Activated CD8-positive, alpha-beta memory T cell treated with anti-CD3 and anti-CD28 coated beads, Interleukin-2, amount 50 U/mL, for 1 hour (primary cell): ENCODE results near the gene CCDC88C.
"Not testable (repeated sequence)": the region's sequence is repeated elsewhere in the genome, so short reads cannot be mapped to it uniquely, and the experiment has no call there.

ENCODE experiments used
- DNase-seq: peaks from one replicate; pipeline ENCODE4 v3.0.0-alpha.2; 2020; ENCODE audit errors: extremely low read depth

Gene CCDC88C

GRCh38 chr14:91250912-91251311, 166.7 kb downstream of the CCDC88C start:
- no peak for DNase-seq

- no peak for DNase-seq
Observed at GRCh38 chr14:91249841-91250616, 167.6 kb downstream of the CCDC88C start.

- peak; percentile 69 for DNase-seq
Observed at GRCh38 chr14:91246051-91246852, 171.4 kb downstream of the CCDC88C start.

GRCh38 chr14:91245616-91246015, 172.0 kb downstream of the CCDC88C start:
- DNase-seq, result not testable (repeated sequence)

- DNase-seq, result no peak
Observed at GRCh38 chr14:91245029-91245428, 172.6 kb downstream of the CCDC88C start.

- no peak for DNase-seq
Observed at GRCh38 chr14:91244501-91244901, 173.1 kb downstream of the CCDC88C start, which contains the start of gene GPR68. Gene GPR68 (minus strand): TSS chr14:91244704. CDS start chr14:91235050, 9,654 bp downstream.

GRCh38 chr14:91243074-91243471, 174.5 kb downstream of the CCDC88C start:
- no peak for DNase-seq

GRCh38 chr14:91242635-91243034, 175.0 kb downstream of the CCDC88C start:
- no peak for DNase-seq

- no peak for DNase-seq
Observed at GRCh38 chr14:91241863-91242262, 175.8 kb downstream of the CCDC88C start.

- no peak for DNase-seq
Observed at GRCh38 chr14:91238661-91239060, 179.0 kb downstream of the CCDC88C start.

GRCh38 chr14:91238085-91238484, 179.5 kb downstream of the CCDC88C start:
- DNase-seq, result no peak

GRCh38 chr14:91237219-91237618, 180.4 kb downstream of the CCDC88C start:
- no peak for DNase-seq

- no peak for DNase-seq
Observed at GRCh38 chr14:91235841-91236240, 181.8 kb downstream of the CCDC88C start.

GRCh38 chr14:91234791-91235114, 182.9 kb downstream of the CCDC88C start:
- no peak for DNase-seq

- no peak for DNase-seq
Observed at GRCh38 chr14:91233936-91234790, 183.5 kb downstream of the CCDC88C start.

GRCh38 chr14:91232603-91233002, 185.0 kb downstream of the CCDC88C start:
- DNase-seq, result no peak

GRCh38 chr14:91232052-91232451, 185.6 kb downstream of the CCDC88C start:
- no peak for DNase-seq

- no peak for DNase-seq
Observed at GRCh38 chr14:91231446-91231845, 186.2 kb downstream of the CCDC88C start.

- no peak for DNase-seq
Observed at GRCh38 chr14:91230397-91231035, 187.1 kb downstream of the CCDC88C start.

GRCh38 chr14:91229743-91230200, 187.8 kb downstream of the CCDC88C start:
- DNase-seq, result no peak

GRCh38 chr14:91229005-91229382, 188.6 kb downstream of the CCDC88C start:
- no peak for DNase-seq
